ENCODE measurements around the gene ELF5. TPM values are rescaled to one million over a fixed set of nuclear protein-coding genes. Genes with fewer than 3 reads are reported as not detected.

The ELF5 gene
- total RNA-seq, 2 donors from 2014 or later = not detected

- DNase-seq = no peak
- intact Hi-C loops (cut with DNase I, micrococcal nuclease) = no loop called here
These were observed 13.7 kb downstream of the ELF5 start for GRCh38 chr11:34499719-34500500.

GRCh38 chr11:34495724-34496377 is 17.7 kb downstream of the ELF5 start:
- ATAC-seq = no peak
- no peak for DNase-seq
- intact Hi-C loops (cut with DNase I, micrococcal nuclease) = no loop called here

More at GRCh38 chr11:34499719-34500500, 13.7 kb downstream of the ELF5 start:
- ATAC-seq = no peak

- ATAC-seq = no peak
- intact Hi-C loops (cut with DNase I, micrococcal nuclease) = no loop called here
- DNase-seq = no peak
These were observed 18.3 kb downstream of the ELF5 start for GRCh38 chr11:34495239-34495723.

GRCh38 chr11:34493926-34494595 is 19.5 kb downstream of the ELF5 start:
- no peak for ATAC-seq
- DNase-seq = no peak
- intact Hi-C loops (cut with DNase I, micrococcal nuclease) = no loop called here

GRCh38 chr11:34493468-34493867 is 20.1 kb downstream of the ELF5 start:
- DNase-seq (no peak), ATAC-seq (no peak)
- intact Hi-C loops (cut with DNase I, micrococcal nuclease) = no loop called here

- ATAC-seq = no peak
- peak in 1 of 2 donors; percentile 79 for DNase-seq
- intact Hi-C loops (cut with DNase I, micrococcal nuclease) = no loop called here
These were observed 20.7 kb downstream of the ELF5 start for GRCh38 chr11:34492806-34493414.

- intact Hi-C loops (cut with DNase I, micrococcal nuclease) = no loop called here
- DNase-seq = no peak
- ATAC-seq = no peak
These were observed 23.3 kb downstream of the ELF5 start for GRCh38 chr11:34490304-34490703.

- intact Hi-C loops (cut with DNase I, micrococcal nuclease) = no loop called here
- DNase-seq (no peak), ATAC-seq (no peak)
These were observed 24.6 kb downstream of the ELF5 start for GRCh38 chr11:34488855-34489557.

- DNase-seq (no peak), ATAC-seq (no peak)
- intact Hi-C loops (cut with DNase I, micrococcal nuclease) = no loop called here
These were observed 26.2 kb downstream of the ELF5 start for GRCh38 chr11:34487430-34487829.

- intact Hi-C loops (cut with DNase I, micrococcal nuclease) = no loop called here
- no peak for DNase-seq
- no peak for ATAC-seq
These were observed 30.3 kb downstream of the ELF5 start for GRCh38 chr11:34483106-34483874.

- DNase-seq = no peak
- intact Hi-C loops (cut with DNase I, micrococcal nuclease) = no loop called here
- no peak for ATAC-seq
These were observed 32.3 kb downstream of the ELF5 start for GRCh38 chr11:34481307-34481706.

GRCh38 chr11:34480314-34480713 is 33.3 kb downstream of the ELF5 start:
- intact Hi-C loops (cut with DNase I, micrococcal nuclease) = no loop called here
- DNase-seq (no peak), ATAC-seq (no peak)

- intact Hi-C loops (cut with DNase I, micrococcal nuclease) = no loop called here
- ATAC-seq (no peak), DNase-seq (no peak)
These were observed 34.5 kb downstream of the ELF5 start for GRCh38 chr11:34478845-34479663.

- ATAC-seq (no peak), DNase-seq (no peak)
- intact Hi-C loops (cut with DNase I, micrococcal nuclease) = no loop called here
These were observed 36.7 kb downstream of the ELF5 start for GRCh38 chr11:34476849-34477248.

GRCh38 chr11:34475656-34476055 is 37.9 kb downstream of the ELF5 start:
- intact Hi-C loops (cut with DNase I, micrococcal nuclease) = no loop called here
- no peak for DNase-seq
- no peak for ATAC-seq

- intact Hi-C loops (cut with DNase I, micrococcal nuclease) = no loop called here
- DNase-seq (no peak), ATAC-seq (no peak)
These were observed 39.9 kb downstream of the ELF5 start for GRCh38 chr11:34473603-34474169.

All from left colon (tissue), 2 donors.